Epithelial cell of proximal tubule (primary cell): Measurements from ENCODE around the gene OSBPL1A. TPM values are rescaled to one million over a fixed set of nuclear protein-coding genes. Genes with fewer than 3 reads are reported as not detected.

Experiments used
- DNase-seq: peaks from one replicate; pipeline ENCODE4 v3.0.0-alpha.2; 2011; ENCODE audit warnings: low read depth
- H3K4me3 ChIP-seq: 2 replicates; pipeline ENCODE4 v1.5.1; 2011; ENCODE audit warnings: low read depth, mild to moderate bottlenecking, low read length
- total RNA-seq: library from RNA; depleted of rRNA; stranded (reverse); fragments of >200 nt; gene quantifications from 2 replicates; pipeline ENCODE4 v1.2.3, GENCODE V29; 2015
- TF ChIP-seq, protein P1 (sequence below): conservative IDR thresholded peaks from 2 replicates; pipeline ENCODE4 v1.5.1; 2012; ENCODE audit warnings: low read depth, mild to moderate bottlenecking, low read length

OSBPL1A gene
- total RNA-seq: 20.8 and 24.7 TPM in 2 replicates

DNA sequence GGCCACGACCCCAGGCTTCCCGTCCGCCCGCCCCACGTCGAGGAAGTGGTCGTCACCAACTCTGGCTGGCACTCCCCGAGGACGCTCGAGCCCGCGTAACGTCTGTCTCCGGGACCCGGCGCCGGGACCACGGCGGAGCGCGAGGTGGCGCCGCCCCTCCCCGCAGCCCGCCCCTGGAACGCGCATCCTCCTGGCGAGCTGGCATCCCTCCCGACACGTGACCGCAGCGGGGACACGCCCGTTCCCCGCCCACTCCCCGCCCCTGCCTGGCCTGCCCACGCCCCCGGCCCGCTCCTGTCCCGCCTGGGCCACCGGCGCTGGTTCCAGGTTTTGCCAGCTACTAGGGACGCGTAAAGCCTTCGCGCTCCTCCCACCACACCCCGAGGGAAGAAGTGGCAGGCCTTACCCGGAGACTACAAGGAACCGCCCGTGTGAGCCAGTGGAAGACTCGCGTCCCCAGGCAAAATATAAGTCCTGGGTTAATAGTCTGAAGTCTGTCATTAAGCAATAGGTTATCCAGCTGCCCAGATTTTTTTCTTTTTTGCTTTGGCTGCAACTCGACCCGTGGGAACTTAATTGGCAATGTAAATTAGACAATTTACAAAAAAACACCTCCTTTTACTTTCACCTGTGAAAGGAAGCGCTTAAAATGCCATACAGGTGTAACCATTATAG lies at the start of gene OSBPL1A:
TSS of gene OSBPL1A (minus strand) at position 131 of the 675 bp plus-strand sequence. CDS start 20,291 bp downstream, outside the sequence.
- TF ChIP-seq, protein P1, sequence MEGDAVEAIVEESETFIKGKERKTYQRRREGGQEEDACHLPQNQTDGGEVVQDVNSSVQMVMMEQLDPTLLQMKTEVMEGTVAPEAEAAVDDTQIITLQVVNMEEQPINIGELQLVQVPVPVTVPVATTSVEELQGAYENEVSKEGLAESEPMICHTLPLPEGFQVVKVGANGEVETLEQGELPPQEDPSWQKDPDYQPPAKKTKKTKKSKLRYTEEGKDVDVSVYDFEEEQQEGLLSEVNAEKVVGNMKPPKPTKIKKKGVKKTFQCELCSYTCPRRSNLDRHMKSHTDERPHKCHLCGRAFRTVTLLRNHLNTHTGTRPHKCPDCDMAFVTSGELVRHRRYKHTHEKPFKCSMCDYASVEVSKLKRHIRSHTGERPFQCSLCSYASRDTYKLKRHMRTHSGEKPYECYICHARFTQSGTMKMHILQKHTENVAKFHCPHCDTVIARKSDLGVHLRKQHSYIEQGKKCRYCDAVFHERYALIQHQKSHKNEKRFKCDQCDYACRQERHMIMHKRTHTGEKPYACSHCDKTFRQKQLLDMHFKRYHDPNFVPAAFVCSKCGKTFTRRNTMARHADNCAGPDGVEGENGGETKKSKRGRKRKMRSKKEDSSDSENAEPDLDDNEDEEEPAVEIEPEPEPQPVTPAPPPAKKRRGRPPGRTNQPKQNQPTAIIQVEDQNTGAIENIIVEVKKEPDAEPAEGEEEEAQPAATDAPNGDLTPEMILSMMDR: no peak
- H3K4me3 ChIP-seq: peak within 1 kb of the TSS; percentile 72
- DNase-seq: peak; percentile 16

- no peak for DNase-seq
- TF ChIP-seq, protein P1: peak; percentile 44
These were observed 49.4 kb upstream of the OSBPL1A start for GRCh38 chr18:24446953-24447538.

GRCh38 chr18:24446453-24446852 lies 48.8 kb upstream of the OSBPL1A start:
- TF ChIP-seq, protein P1: no peak
- no peak overlapping the region for H3K4me3 ChIP-seq
- no peak for DNase-seq

More at GRCh38 chr18:24446953-24447538, 49.4 kb upstream of the OSBPL1A start:
- no peak overlapping the region for H3K4me3 ChIP-seq

- no peak for DNase-seq
- TF ChIP-seq, protein P1: no peak
- no peak overlapping the region for H3K4me3 ChIP-seq
These were observed 46.2 kb upstream of the OSBPL1A start for GRCh38 chr18:24443870-24444269.

DNA sequence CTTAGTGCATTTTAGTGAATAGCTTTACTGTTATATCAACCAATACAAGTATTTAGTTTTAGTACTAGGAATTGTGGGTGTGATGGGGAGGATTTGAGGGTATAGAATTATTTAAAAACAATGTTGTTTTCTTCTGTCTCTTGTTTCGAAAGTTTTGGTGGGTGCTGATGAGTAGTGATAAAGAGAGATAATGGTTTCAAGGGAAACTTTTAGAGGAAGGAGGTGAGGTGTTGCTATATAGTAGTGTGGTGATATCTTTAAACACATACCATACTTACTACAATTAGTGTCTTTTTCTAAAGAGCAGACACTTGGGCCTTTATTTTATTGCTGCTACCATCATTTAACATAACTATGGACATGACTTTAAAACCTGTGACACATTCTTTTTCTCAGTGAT lies 39.3 kb upstream of the OSBPL1A start:
- H3K4me3 ChIP-seq: no peak overlapping the region
- DNase-seq: no peak
- TF ChIP-seq, protein P1: no peak

DNA sequence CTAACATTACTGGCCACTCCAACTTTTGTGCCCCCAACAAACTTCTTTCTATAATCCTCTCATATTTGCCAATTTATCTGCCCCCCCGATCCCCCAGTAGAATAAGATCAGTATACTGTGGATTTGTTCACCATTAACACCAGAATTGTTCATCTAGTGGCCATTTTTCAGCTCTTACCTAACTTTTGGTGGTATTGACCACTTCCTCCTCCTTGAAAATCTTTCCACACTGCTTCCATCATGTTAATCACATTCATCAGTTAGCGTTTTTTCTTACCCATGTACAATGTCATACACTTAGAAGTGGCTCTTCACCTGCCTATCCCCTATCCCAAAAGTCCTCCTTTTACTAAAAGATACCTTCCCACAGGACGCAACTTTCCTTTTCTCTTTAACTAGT lies 35.0 kb upstream of the OSBPL1A start:
- DNase-seq: no peak
- H3K4me3 ChIP-seq: no peak overlapping the region
- TF ChIP-seq, protein P1: no peak
